Activated T-helper 9 cell treated with anti-CD3 and anti-CD28 coated beads, Interleukin-2, amount 50 U/mL, for 16 hours (primary cell): Measurements from ENCODE around the gene HSPA12B.
A peak's percentile ranks its signal among the peaks of the same experiment; 100 is the strongest.
"Not testable (repeated sequence)": the region's sequence is repeated elsewhere in the genome, so short reads cannot be mapped to it uniquely, and the experiment has no call there.

Source experiments
- DNase-seq: peaks from one replicate; pipeline ENCODE4 v3.0.0-alpha.2; 2020; ENCODE audit warnings: low read depth

The HSPA12B gene

GRCh38 chr20:3787324-3788014 is 55.0 kb downstream of the HSPA12B start:
- no peak for DNase-seq

- no peak for DNase-seq
Measured at GRCh38 chr20:3788685-3789155, 56.2 kb downstream of the HSPA12B start.

DNA sequence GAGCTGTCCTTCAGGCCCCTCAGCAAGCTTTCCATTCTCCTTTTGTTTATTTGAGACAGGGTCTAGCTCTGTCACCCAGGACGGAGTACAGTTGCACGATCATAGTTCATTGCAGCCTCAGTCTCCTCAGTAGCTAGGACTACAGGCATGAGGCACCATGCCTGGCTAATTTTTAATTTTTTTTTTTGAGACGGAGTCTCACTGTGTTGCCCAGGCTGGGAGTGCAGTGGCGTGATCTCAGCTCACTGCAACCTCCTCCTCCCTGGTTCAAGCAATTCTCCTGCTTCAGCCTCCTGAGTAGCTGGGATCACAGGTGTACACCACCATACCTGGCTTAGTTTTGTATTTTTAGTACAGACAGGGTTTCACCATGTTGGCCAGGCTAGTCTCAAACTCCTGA is 56.7 kb downstream of the HSPA12B start:
- DNase-seq, result not testable (repeated sequence)

DNA sequence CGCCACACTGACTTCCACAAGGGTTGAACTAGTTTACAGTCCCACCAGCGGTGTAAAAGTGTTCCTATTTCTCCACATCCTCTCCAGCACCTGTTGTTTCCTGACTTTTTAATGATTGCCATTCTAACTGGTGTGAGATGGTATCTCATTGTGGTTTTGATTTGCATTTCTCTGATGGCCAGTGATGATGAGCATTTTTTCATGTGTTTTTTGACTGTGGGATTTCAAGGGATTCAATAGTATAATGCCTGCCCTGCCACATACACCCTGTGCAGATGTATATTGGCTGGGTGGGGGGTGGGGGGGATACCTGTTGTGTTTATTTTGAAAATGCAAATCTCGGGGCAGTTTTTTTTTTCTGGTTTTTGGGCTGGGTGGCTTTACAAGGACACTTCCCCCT is 61.7 kb downstream of the HSPA12B start:
- DNase-seq, result not testable (repeated sequence)

DNA sequence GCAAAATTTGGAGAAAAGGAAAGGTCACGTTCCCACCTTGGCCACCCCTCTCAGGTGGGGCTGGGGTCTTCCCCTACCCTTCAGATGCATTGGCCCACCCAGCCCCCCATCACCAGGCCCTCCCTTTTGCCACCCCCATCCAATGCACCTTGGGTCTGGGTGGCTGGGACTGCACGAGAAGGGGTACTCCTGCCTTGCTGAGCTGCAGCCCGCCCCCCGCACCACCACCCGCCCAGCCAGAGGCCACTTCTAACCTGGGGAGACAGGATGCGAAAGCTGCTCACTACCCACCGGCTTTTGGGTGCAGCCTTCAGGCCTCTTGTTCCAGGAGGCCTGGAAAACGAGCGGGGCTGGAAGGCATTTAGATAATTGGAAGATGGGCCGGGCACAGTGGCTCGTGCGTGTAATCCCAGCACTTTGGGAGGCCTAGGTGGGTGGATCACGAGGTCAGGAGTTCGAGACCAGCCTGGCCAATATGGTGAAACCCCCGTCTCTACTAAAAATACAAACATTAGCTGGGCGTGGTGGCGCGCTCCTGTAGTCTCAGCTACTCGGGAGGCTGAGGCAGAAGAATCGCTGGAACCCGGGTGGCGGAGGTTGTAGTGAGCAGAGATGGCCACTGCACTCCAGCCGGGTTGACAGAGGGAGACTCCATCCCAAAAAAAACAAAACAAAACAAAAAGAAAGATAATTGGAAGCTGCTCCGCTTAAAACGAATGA is 62.4 kb downstream of the HSPA12B start:
- DNase-seq, result no peak

GRCh38 chr20:3795511-3796468 is 63.3 kb downstream of the HSPA12B start, which contains the start of gene CDC25B:
CDC25B (plus strand) TSS chr20:3796310; CDS start chr20:3796532, 222 bp downstream.
- peak; percentile 82 for DNase-seq

- DNase-seq, result no peak
Measured at GRCh38 chr20:3796477-3797225, 64.2 kb downstream of the HSPA12B start.

- no peak for DNase-seq
Measured at GRCh38 chr20:3797226-3797545, 64.7 kb downstream of the HSPA12B start.

DNA sequence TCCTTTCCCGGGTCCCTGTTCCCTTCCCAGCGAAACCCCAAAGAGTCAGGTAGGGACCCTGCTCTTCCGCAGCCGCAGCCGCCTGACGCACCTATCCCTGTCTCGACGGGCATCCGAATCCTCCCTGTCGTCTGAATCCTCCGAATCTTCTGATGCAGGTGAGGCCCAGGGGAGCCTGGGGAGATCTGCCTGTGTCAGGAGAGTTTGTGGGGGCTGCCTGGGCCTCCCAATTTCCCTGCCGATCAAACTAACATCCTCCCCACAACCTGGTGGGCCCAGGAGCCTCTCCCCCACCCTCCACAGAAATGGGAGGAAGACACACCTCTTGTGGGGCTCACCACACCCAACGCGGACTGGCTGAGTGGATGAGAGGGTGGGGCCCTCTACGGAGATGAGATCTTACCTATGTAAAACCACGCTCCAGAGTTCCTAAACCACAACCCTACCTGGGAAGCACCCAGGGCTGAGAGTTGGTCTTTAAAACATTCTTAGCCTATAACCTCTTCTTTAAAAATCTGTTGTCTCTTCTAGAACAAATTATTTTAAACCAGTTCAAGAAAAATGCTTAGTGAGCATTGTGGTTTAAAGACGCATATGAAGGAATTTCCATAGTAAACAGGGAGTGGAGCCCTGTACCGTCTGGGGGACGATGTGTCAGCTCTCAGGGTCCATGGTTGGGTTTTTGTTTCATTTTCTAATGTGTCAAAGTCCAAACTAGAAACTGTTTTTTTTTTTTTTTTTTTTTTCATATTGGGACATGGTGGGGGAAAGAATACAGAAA is 65.3 kb downstream of the HSPA12B start:
- no peak for DNase-seq

DNA sequence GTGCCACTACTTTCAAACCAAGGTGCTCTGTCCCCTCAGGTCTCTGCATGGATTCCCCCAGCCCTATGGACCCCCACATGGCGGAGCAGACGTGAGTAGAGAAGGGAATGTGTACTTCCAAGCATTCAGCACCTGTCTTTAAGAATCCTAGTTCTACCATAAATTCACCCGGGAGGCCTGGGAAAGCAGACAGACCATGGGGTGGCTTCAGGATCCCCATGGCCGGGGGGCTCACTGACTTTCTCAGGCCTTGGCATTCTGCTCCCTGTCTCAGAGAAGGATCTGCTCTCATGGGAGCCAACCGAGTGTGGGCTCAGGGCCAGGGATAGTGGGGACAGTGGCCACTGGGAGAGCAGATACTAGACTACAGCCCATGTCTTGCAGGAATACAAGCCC is 65.9 kb downstream of the HSPA12B start:
- no peak for DNase-seq

DNA sequence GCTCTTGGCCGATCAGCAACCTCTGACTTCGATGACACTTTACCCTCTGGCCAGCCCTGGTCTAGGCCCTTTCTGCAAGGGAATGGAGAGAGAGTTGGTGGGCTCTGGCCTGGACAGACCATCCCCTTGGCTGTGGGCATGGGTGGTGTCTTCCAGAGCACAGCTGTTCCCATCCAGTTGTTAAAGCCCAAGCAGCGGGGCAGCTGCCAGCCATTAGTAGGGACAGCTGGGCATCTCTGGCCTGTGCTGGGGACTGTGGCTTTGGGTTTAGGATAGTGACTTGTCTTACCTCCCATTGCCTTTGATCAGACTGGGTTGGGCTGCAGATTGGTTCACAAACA is 66.4 kb downstream of the HSPA12B start:
- DNase-seq, result no peak

- no peak for DNase-seq
Measured at GRCh38 chr20:3800256-3800877, 67.9 kb downstream of the HSPA12B start.

DNA sequence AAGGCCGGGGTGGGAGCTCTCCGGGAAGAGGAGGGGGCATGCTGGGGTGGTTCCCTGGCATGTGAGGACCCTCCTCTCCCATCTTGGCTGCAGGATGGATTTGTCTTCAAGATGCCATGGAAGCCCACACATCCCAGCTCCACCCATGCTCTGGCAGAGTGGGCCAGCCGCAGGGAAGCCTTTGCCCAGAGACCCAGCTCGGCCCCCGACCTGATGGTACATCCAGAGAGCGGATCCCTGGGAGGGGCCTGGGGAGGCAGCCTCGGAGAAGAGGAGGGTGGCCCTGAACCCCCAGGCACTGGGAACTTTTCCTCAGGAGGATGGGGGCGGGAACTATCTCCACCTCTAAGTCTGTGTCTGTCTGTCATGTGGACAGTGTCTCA is 68.4 kb downstream of the HSPA12B start:
- DNase-seq, result no peak

DNA sequence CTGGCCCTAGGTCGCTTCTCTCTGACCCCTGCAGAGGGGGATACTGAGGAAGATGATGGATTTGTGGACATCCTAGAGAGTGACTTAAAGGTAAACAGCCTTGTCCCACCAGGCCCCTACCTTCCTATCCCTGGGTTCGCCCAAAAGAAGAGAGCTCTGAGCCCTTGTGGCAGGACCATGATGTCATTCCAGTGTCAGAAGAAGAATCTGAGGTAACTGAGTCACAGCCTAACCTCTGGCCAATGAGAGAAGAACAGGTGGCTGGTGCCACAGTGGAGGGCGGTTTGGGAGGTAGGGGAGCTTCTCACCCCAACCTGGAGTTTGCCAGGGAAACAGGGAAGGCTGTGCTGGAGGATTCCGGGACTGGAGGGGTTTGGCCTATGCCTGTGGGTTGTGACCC is 68.8 kb downstream of the HSPA12B start:
- no peak for DNase-seq

DNA sequence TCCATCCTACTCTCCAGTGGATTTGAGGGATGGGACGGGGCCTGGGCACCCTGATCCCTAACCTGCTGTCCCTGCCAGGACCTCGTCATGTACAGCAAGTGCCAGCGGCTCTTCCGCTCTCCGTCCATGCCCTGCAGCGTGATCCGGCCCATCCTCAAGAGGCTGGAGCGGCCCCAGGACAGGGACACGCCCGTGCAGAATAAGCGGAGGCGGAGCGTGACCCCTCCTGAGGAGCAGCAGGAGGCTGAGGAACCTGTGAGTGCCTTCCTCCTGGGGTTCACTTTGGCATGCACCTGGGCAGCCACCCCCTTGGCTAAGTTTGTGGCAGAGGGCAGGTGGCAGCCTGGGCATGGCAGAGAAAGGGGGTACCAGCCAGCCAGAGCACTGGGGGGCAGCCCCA is 69.4 kb downstream of the HSPA12B start:
- no peak for DNase-seq
